GM12878 (cell line): ENCODE data around the gene RHEB. TPM values are rescaled to one million over a fixed set of nuclear protein-coding genes. Genes with fewer than 3 reads are reported as not detected.

Source experiments
- ATAC-seq: fragments of 200-7000 bp; cut with Tn5 transposase; 3 replicates; pipeline ENCODE4 v1.9.1; 2020; ENCODE audit warnings: mild to moderate bottlenecking, moderate library complexity
- BruUV-seq: library from RNA; stranded (reverse); fragments of 400-500 nt; replicated peaks from 2 replicates; lab custom pipeline; 2021; lab: Mats Ljungman, UMichigan
- CTCF ChIA-PET: fragments of 300-600 bp; sonication (Branson Sonifier 250); formaldehyde crosslinking; extraction: SDS; loops from one replicate; lab custom pipeline; 2021; ENCODE audit warnings: inconsistent platforms; lab: Yijun Ruan, JAX
- POLR2A ChIA-PET: fragments of 350-600 bp; formaldehyde crosslinking; extraction: SDS; loops from one replicate; lab custom pipeline; 2021; ENCODE audit warnings: inconsistent platforms; lab: Charles Lee
- RAD21 ChIA-PET: fragments of 300-600 bp; sonication (Branson Sonifier 250); formaldehyde crosslinking; loops from one replicate; lab custom pipeline; 2023; ENCODE audit warnings: antibody characterized with exemption; ENCODE audit not compliant: unreplicated experiment; lab: Charles Lee
- SMC1A ChIA-PET: fragments of 300-600 bp; sonication (Branson Sonifier 250); formaldehyde crosslinking; loops from one replicate; lab custom pipeline; 2023; ENCODE audit not compliant: unreplicated experiment, uncharacterized antibody; lab: Charles Lee
- DNase-seq: peaks from one replicate; pipeline ENCODE4 v3.0.0-alpha.2; 2011; ENCODE audit warnings: low read depth, low spot score
- FAIRE-seq: peaks from 3 replicates; lab custom pipeline; 2011; peaks lifted over from hg19 to GRCh38; lab: Jason Lieb, UNC
- H2AFZ ChIP-seq: 2 replicates; pipeline ENCODE4 v1.6.0; 2011; ENCODE audit warnings: low read depth, low read length, control low read depth; ENCODE audit not compliant: control insufficient read depth
- H3K27ac ChIP-seq: 2 replicates; pipeline ENCODE4 v1.5.1; 2011; ENCODE audit warnings: control low read depth; ENCODE audit not compliant: control insufficient read depth, insufficient read depth
- H3K27me3 ChIP-seq, 2 experiments: replicated peaks in 1 of 2; 2 replicates each; pipeline versions ENCODE4 v1.6.0 to v1.6.1; 2011; ENCODE audit warnings: low read length in 1 of 2; ENCODE audit not compliant: control insufficient read depth in 2 of 2, insufficient read depth in 2 of 2
- H3K36me3 ChIP-seq, 2 experiments: 2 replicates each; pipeline ENCODE4 v1.5.1; 2011; ENCODE audit warnings: low read length in 1 of 2; ENCODE audit not compliant: control insufficient read depth in 2 of 2, insufficient read depth in 2 of 2
- H3K4me1 ChIP-seq: 2 replicates; pipeline ENCODE4 v1.6.1; 2011; ENCODE audit warnings: mild to moderate bottlenecking, low read length, moderate library complexity, mixed read lengths; ENCODE audit not compliant: control insufficient read depth, insufficient read depth
- H3K4me2 ChIP-seq: 2 replicates; pipeline ENCODE4 v1.6.0; 2011; ENCODE audit warnings: control low read depth; ENCODE audit not compliant: control insufficient read depth, insufficient read depth
- H3K4me3 ChIP-seq: fragments of 200-600 bp; sonication (generic); 2 replicates; pipeline ENCODE4 v1.5.1; 2016
- H3K79me2 ChIP-seq: 2 replicates; pipeline ENCODE4 v1.6.0; 2011; ENCODE audit warnings: low read length; ENCODE audit not compliant: control insufficient read depth, insufficient read depth
- H3K9ac ChIP-seq: 2 replicates; pipeline ENCODE4 v1.8.0; 2011; ENCODE audit warnings: low read length, control low read depth, mixed read lengths; ENCODE audit not compliant: control insufficient read depth, insufficient read depth
- H3K9me3 ChIP-seq: replicated peaks from 3 replicates; pipeline ENCODE4 v1.5.1; 2011; ENCODE audit warnings: mild to moderate bottlenecking, low read length; ENCODE audit not compliant: control insufficient read depth, insufficient read depth
- H4K20me1 ChIP-seq: 2 replicates; pipeline ENCODE4 v1.6.0; 2011; ENCODE audit not compliant: control insufficient read depth, insufficient read depth
- CBFB ChIP-seq: IDR thresholded peaks from 2 replicates; pipeline ENCODE4 v1.6.1; 2016; ENCODE audit warnings: antibody characterized with exemption, low read depth
- E4F1 ChIP-seq: fragments of 450-650 bp; IDR thresholded peaks from 2 replicates; pipeline ENCODE4 v1.6.1; 2018; ENCODE audit warnings: borderline replicate concordance, mild to moderate bottlenecking; ENCODE audit not compliant: partially characterized antibody
- EED ChIP-seq: sonication (generic); IDR thresholded peaks from 2 replicates; pipeline ENCODE4 v1.6.1; 2016; ENCODE audit warnings: antibody characterized with exemption, low read depth
- HDAC2 ChIP-seq: fragments of 200-600 bp; sonication (generic); IDR thresholded peaks from 2 replicates; pipeline ENCODE4 v1.6.1; 2017
- IKZF2 ChIP-seq, 2 experiments: fragments of 450-650 bp; IDR thresholded peaks; 2 replicates each; pipeline ENCODE4 v1.6.1; 2017; ENCODE audit warnings: mild to moderate bottlenecking in 2 of 2, moderate library complexity in 2 of 2
- KAT2A ChIP-seq: conservative IDR thresholded peaks from 2 replicates; pipeline ENCODE4 v1.6.1; 2011; ENCODE audit warnings: low read depth, low read length; ENCODE audit not compliant: control insufficient read depth
- NR2C1 ChIP-seq: fragments of 450-650 bp; IDR thresholded peaks from 2 replicates; pipeline ENCODE4 v1.6.1; 2017; ENCODE audit warnings: antibody characterized with exemption, mild to moderate bottlenecking, moderate library complexity
- PKNOX1 ChIP-seq: fragments of 450-650 bp; IDR thresholded peaks from 2 replicates; pipeline ENCODE4 v1.6.1; 2016; ENCODE audit warnings: mild to moderate bottlenecking
- POLR2A ChIP-seq: IDR thresholded peaks from 2 replicates; pipeline ENCODE4 v1.6.1; 2011; ENCODE audit warnings: low read depth, mild to moderate bottlenecking, low read length
- RBBP5 ChIP-seq: fragments of 200-600 bp; sonication (generic); conservative IDR thresholded peaks from 2 replicates; pipeline ENCODE4 v1.6.1; 2016
- RCOR1 ChIP-seq: conservative IDR thresholded peaks from 2 replicates; pipeline ENCODE4 v1.6.1; 2012; ENCODE audit warnings: low read depth, low read length, improper control_type of control experiment
- REST ChIP-seq: IDR thresholded peaks from 2 replicates; pipeline ENCODE4 v1.6.1; 2012; ENCODE audit warnings: mild to moderate bottlenecking, low read depth, low read length
- STAT3 ChIP-seq: IDR thresholded peaks from 2 replicates; pipeline ENCODE4 v1.6.1; 2011; ENCODE audit warnings: low read depth, low read length, improper control_type of control experiment
- ZNF622 ChIP-seq: fragments of 450-650 bp; IDR thresholded peaks from 2 replicates; pipeline ENCODE4 v1.6.1; 2017; ENCODE audit warnings: mild to moderate bottlenecking, inconsistent platforms
- ZNF687 ChIP-seq: fragments of 450-650 bp; IDR thresholded peaks from 2 replicates; pipeline ENCODE4 v1.6.1; 2017; ENCODE audit warnings: mild to moderate bottlenecking, moderate library complexity
- WGBS: methylation state at CpG from one replicate; pipeline ENCODE4 v1.1.6; 2016; ENCODE audit warnings: low lambda C conversion rate; ENCODE audit not compliant: insufficient replicate concordance, insufficient coverage; ENCODE audit errors: missing lambda C conversion rate; 5-methylcytosine and 5-hydroxymethylcytosine counted together
- in situ Hi-C: fragments of 300-500 bp; cut with MboI; formaldehyde crosslinking; loops from 9 replicates; pipeline ENCODE4 v1.14.3; 2018; ENCODE audit warnings: mixed read lengths
- intact Hi-C: fragments of 100-400 bp; cut with micrococcal nuclease; formaldehyde crosslinking; loops from one replicate; pipeline ENCODE4 v1.14.2; 2022; ENCODE audit not compliant: unreplicated experiment
- polyA plus RNA-seq, 11 experiments: library from polyadenylated mRNA; depleted of rRNA in 4 of 11; unstranded in 6 of 11; stranded (reverse) in 5 of 11; fragments of >200 nt; fragmentation: Nextera tagmentation in 4 of 11; fragmentation: Illumina TruSeq in 1 of 11; extraction: Ambion mirVana in 4 of 11; extraction: Trizol in 1 of 11; gene quantifications; 1 replicate in 1 of 11; 2 replicates in 10 of 11; pipeline versions ENCODE4 v1.2.1 to v1.2.3, GENCODE V29; 2011 to 2016; ENCODE audit warnings: inconsistent platforms in 2 of 11, missing spikeins in 2 of 11, low read depth in 1 of 11
- total RNA-seq, 4 experiments: library from RNA; depleted of rRNA in 3 of 4; stranded (reverse); fragments of >200 nt in 3 of 4; fragmentation: Illumina TruSeq in 1 of 4; extraction: Trizol in 1 of 4; gene quantifications; 2 replicates each; pipeline versions ENCODE4 v1.2.1 to v1.2.3, GENCODE V29; 2013 to 2021

Gene RHEB
- total and polyA plus RNA-seq, 10 of the 15 experiments (the other 5 are each of a cell fraction or from before 2014, with no cell fraction given): 6.2 to 67.8 (median 38.0) TPM

- Histone ChIP-seq H4K20me1 (no peaks in the 10 kb centered on the region), H3K4me2 (no peak overlapping the region), H3K27ac (no peak overlapping the region), H3K4me3 (no peak overlapping the region), H3K9me3 (no peaks in the 10 kb centered on the region), H3K27me3 (no peaks in the 10 kb centered on the region), H3K36me3 (no peaks in the 10 kb centered on the region), H2AFZ (no peak overlapping the region), H3K9ac (no peak overlapping the region), H3K4me1 (no peaks in the 10 kb centered on the region), H3K79me2 (no peaks in the 10 kb centered on the region)
- in situ Hi-C loops (no loop called here), intact Hi-C loops (no loop called here)
- no peak for FAIRE-seq
- no TSS peak for BruUV-seq
- SMC1A ChIA-PET: no interaction called here
- no peak for DNase-seq
- CTCF ChIA-PET: no interaction called here
- 77% methylated on average over 7 of the region's 7 CpGs for WGBS
- no peak for ATAC-seq
- RAD21 ChIA-PET: no interaction called here
- POLR2A ChIA-PET: no interaction called here
- no peak for TF ChIP-seq HDAC2
- TF ChIP-seq ZNF622: no peak
- TF ChIP-seq EED: no peak
- no peak for TF ChIP-seq RCOR1
- no peak for TF ChIP-seq POLR2A
- no peak for TF ChIP-seq CBFB
- TF ChIP-seq PKNOX1: no peak
- TF ChIP-seq E4F1: no peak
- TF ChIP-seq RBBP5: no peak
- no peak for TF ChIP-seq STAT3
- TF ChIP-seq KAT2A: no peak
- no peak for TF ChIP-seq NR2C1
- no peak for TF ChIP-seq REST
- TF ChIP-seq IKZF2 (IDR thresholded peaks at IDR 0.05): no peak
- TF ChIP-seq ZNF687: no peak
Observed at GRCh38 chr7:151549083-151549482, 29.4 kb upstream of the RHEB start.
